NT2/D1 (cell line): ENCODE data around the gene REEP3.

ENCODE experiments used
- DNase-seq: peaks from one replicate; pipeline ENCODE4 v3.0.0-alpha.2; 2011; ENCODE audit warnings: low read depth, low spot score
- H3K27me3 ChIP-seq: 2 replicates; pipeline ENCODE4 v1.6.0; 2011; ENCODE audit warnings: mild to moderate bottlenecking; ENCODE audit not compliant: insufficient read length, insufficient read depth
- H3K36me3 ChIP-seq: 2 replicates; pipeline ENCODE4 v1.6.1; 2011; ENCODE audit warnings: mild to moderate bottlenecking, low read length, mixed read lengths; ENCODE audit not compliant: insufficient read depth, insufficient read length
- H3K4me1 ChIP-seq: 2 replicates; pipeline ENCODE4 v1.5.1; 2011; ENCODE audit not compliant: insufficient read depth, insufficient read length
- H3K4me3 ChIP-seq: 2 replicates; pipeline ENCODE4 v1.5.1; 2011; ENCODE audit warnings: low read depth; ENCODE audit not compliant: insufficient read length
- H3K9ac ChIP-seq: 2 replicates; pipeline ENCODE4 v1.6.0; 2011; ENCODE audit warnings: low read depth; ENCODE audit not compliant: insufficient read length
- H3K9me3 ChIP-seq: 2 replicates; pipeline ENCODE4 v1.5.1; 2011; ENCODE audit warnings: mild to moderate bottlenecking, low read length; ENCODE audit not compliant: insufficient read depth
- SUZ12 ChIP-seq: IDR thresholded peaks from 2 replicates; pipeline ENCODE4 v1.6.1; 2011; ENCODE audit not compliant: insufficient read length, insufficient read depth; ENCODE audit errors: extremely low read depth
- YY1 ChIP-seq: IDR thresholded peaks from 2 replicates; pipeline ENCODE4 v1.6.1; 2011; ENCODE audit not compliant: insufficient read length, insufficient read depth
- ZNF274 ChIP-seq: IDR thresholded peaks from 2 replicates; pipeline ENCODE4 v1.6.1; 2011; ENCODE audit warnings: mild to moderate bottlenecking, low read depth, low read length

Gene REEP3

GRCh38 chr10:63539994-63540393, 18.8 kb downstream of the REEP3 start:
- no peaks in the 10 kb centered on the region for H3K4me1 ChIP-seq
- TF ChIP-seq YY1 (no peak), ZNF274 (no peak), SUZ12 (no peak)
- H3K9ac ChIP-seq, result no peak overlapping the region

GRCh38 chr10:63542835-63543575, 21.8 kb downstream of the REEP3 start:
- Histone ChIP-seq H3K4me1 (no peaks in the 10 kb centered on the region), H3K9me3 (no peaks in the 10 kb centered on the region), H3K36me3 (no peaks in the 10 kb centered on the region), H3K4me3 (no peak overlapping the region), H3K9ac (no peak overlapping the region), H3K27me3 (no peaks in the 10 kb centered on the region)
- TF ChIP-seq SUZ12, result no peak
- no peak for TF ChIP-seq YY1
- no peak for TF ChIP-seq ZNF274
- no peak for DNase-seq

More at GRCh38 chr10:63539994-63540393, 18.8 kb downstream of the REEP3 start:
- Histone ChIP-seq H3K4me3 (no peak overlapping the region), H3K27me3 (no peaks in the 10 kb centered on the region), H3K36me3 (no peaks in the 10 kb centered on the region), H3K9me3 (no peaks in the 10 kb centered on the region)
- DNase-seq, result no peak

- no peak overlapping the region for H3K4me3 ChIP-seq
These were observed 22.4 kb downstream of the REEP3 start for GRCh38 chr10:63543576-63543962.

GRCh38 chr10:63544418-63544817, 23.2 kb downstream of the REEP3 start:
- Histone ChIP-seq H3K9ac (no peak overlapping the region), H3K4me1 (no peaks in the 10 kb centered on the region), H3K4me3 (no peak overlapping the region), H3K9me3 (no peaks in the 10 kb centered on the region), H3K27me3 (no peaks in the 10 kb centered on the region), H3K36me3 (no peaks in the 10 kb centered on the region)
- DNase-seq, result no peak
- TF ChIP-seq YY1, result no peak
- no peak for TF ChIP-seq ZNF274
- TF ChIP-seq SUZ12, result no peak

More at GRCh38 chr10:63543576-63543962, 22.4 kb downstream of the REEP3 start:
- no peak for TF ChIP-seq ZNF274
- TF ChIP-seq YY1, result no peak
- TF ChIP-seq SUZ12, result no peak
- no peaks in the 10 kb centered on the region for H3K36me3 ChIP-seq
- H3K9ac ChIP-seq, result no peak overlapping the region
- H3K27me3 ChIP-seq, result no peaks in the 10 kb centered on the region
- no peaks in the 10 kb centered on the region for H3K4me1 ChIP-seq
- no peaks in the 10 kb centered on the region for H3K9me3 ChIP-seq
- no peak for DNase-seq

- Histone ChIP-seq H3K27me3 (no peaks in the 10 kb centered on the region), H3K9ac (no peak overlapping the region), H3K4me3 (no peak overlapping the region), H3K4me1 (no peaks in the 10 kb centered on the region), H3K9me3 (no peaks in the 10 kb centered on the region), H3K36me3 (no peaks in the 10 kb centered on the region)
- no peak for DNase-seq
- no peak for TF ChIP-seq SUZ12
These were observed 26.6 kb downstream of the REEP3 start for GRCh38 chr10:63547628-63548360.

GRCh38 chr10:63548860-63549259, 27.7 kb downstream of the REEP3 start:
- TF ChIP-seq ZNF274 (no peak), YY1 (no peak), SUZ12 (no peak)
- Histone ChIP-seq H3K36me3 (no peaks in the 10 kb centered on the region), H3K9ac (no peak overlapping the region)

GRCh38 chr10:63549810-63550209, 28.6 kb downstream of the REEP3 start:
- no peaks in the 10 kb centered on the region for H3K4me1 ChIP-seq
- H3K4me3 ChIP-seq, result no peak overlapping the region
- TF ChIP-seq ZNF274, result no peak
- TF ChIP-seq YY1, result no peak
- TF ChIP-seq SUZ12, result no peak
- H3K9me3 ChIP-seq, result no peaks in the 10 kb centered on the region
- H3K36me3 ChIP-seq, result no peaks in the 10 kb centered on the region
- DNase-seq, result no peak
- H3K27me3 ChIP-seq, result no peaks in the 10 kb centered on the region
- H3K9ac ChIP-seq, result no peak overlapping the region

More at GRCh38 chr10:63548860-63549259, 27.7 kb downstream of the REEP3 start:
- Histone ChIP-seq H3K9me3 (no peaks in the 10 kb centered on the region), H3K27me3 (no peaks in the 10 kb centered on the region), H3K4me1 (no peaks in the 10 kb centered on the region), H3K4me3 (no peak overlapping the region)
- DNase-seq, result no peak
